22Rv1 (cell line): ENCODE measurements around the gene ELMOD1.

Experiments
- H3K27ac ChIP-seq: fragments of 450-650 bp; 2 replicates; pipeline ENCODE4 v1.5.1; 2017
- ZFX ChIP-seq: fragments of 450-650 bp; IDR thresholded peaks from 2 replicates; pipeline ENCODE4 v1.6.1; 2017; ENCODE audit warnings: antibody characterized with exemption, borderline replicate concordance
- TF ChIP-seq, protein P1 (sequence below): fragments of 450-650 bp; IDR thresholded peaks from 2 replicates; pipeline ENCODE4 v1.5.1; 2017; ENCODE audit warnings: mild to moderate bottlenecking

The ELMOD1 gene

DNA sequence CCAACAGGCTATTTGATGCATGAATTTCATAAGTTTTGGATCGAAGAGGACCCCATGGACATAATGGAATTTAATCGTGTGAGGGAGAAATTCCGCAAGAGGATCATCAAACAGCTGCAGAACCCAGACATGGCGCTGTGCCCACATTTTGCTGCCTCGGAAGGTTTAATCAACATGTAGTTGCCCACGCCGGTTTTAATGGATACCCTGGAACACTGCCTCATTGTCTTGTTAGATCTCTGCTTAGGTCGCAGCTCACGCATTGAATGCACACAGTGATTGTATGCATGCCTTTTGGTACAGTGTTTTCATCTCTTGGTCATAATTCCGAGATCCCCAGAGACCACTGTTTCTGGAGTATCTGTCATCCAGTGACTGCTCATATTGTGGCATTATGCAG, 74.1 kb downstream of the ELMOD1 start:
- no peak for TF ChIP-seq ZFX
- TF ChIP-seq, protein P1, sequence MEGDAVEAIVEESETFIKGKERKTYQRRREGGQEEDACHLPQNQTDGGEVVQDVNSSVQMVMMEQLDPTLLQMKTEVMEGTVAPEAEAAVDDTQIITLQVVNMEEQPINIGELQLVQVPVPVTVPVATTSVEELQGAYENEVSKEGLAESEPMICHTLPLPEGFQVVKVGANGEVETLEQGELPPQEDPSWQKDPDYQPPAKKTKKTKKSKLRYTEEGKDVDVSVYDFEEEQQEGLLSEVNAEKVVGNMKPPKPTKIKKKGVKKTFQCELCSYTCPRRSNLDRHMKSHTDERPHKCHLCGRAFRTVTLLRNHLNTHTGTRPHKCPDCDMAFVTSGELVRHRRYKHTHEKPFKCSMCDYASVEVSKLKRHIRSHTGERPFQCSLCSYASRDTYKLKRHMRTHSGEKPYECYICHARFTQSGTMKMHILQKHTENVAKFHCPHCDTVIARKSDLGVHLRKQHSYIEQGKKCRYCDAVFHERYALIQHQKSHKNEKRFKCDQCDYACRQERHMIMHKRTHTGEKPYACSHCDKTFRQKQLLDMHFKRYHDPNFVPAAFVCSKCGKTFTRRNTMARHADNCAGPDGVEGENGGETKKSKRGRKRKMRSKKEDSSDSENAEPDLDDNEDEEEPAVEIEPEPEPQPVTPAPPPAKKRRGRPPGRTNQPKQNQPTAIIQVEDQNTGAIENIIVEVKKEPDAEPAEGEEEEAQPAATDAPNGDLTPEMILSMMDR: no peak
- H3K27ac ChIP-seq: no peak overlapping the region

GRCh38 chr11:107666911-107667613, 76.1 kb downstream of the ELMOD1 start:
- TF ChIP-seq, protein P1: no peak
- no peak for TF ChIP-seq ZFX
- H3K27ac ChIP-seq: no peak overlapping the region

- TF ChIP-seq, protein P1: no peak
- TF ChIP-seq ZFX: no peak
Observed at GRCh38 chr11:107669191-107669740, 78.3 kb downstream of the ELMOD1 start.

GRCh38 chr11:107669893-107670601, 79.1 kb downstream of the ELMOD1 start:
- TF ChIP-seq, protein P1: no peak
- TF ChIP-seq ZFX: no peak
- no peak overlapping the region for H3K27ac ChIP-seq

More at GRCh38 chr11:107669191-107669740, 78.3 kb downstream of the ELMOD1 start:
- H3K27ac ChIP-seq: no peak overlapping the region

DNA sequence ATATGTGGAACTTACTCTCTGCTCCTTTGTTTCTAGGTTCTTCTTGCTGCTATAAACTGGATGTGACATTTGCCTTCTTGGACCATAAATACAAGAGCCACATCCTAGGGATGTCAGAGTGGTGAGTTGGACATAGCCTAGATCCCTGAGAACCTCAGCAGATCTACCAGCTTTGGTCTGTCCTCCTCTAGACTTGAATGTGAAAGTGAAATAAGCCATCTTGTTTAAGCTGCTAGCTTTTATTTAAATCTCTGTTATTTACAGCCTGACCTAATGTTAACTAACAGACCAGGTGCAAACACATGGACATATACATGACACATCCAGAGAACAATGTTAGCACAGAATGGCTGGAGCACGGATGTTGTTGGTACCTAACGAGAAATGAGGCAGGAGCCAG, 85.0 kb downstream of the ELMOD1 start:
- H3K27ac ChIP-seq: no peak overlapping the region
- TF ChIP-seq, protein P1: no peak
- TF ChIP-seq ZFX: no peak

DNA sequence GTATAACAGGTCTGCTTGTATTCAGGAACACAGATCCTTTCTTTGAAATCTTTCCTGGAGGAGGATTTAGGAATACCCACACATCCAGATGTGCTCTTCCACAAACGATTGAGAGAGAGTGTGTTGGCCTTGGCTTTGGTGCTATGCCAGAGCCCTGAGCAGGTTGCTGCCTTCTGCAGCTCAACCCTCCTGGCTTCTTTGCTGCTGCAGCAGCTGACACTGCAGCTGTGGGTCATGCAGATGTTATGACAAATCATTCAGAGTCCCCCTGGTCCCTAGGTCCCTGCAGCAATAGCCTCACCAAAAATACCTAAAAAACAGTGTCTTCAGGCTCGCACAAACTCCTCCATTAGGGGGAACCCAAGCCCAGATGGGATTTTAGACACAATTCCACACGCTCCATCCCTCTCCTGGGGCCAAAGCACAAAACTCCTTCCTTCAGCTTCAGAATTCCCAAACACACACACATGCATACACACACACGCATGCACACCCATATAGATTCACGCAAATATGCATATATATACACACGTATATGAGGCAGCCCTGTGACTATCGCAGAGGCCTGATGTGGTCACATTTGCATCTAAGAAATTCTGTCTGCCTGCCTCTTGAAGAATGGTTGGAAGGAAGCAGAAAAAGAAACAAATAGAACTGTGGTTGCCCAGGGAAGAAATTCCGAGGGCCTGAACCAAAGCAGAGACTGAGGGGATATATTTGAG, 85.5 kb downstream of the ELMOD1 start:
- no peak for TF ChIP-seq ZFX
- TF ChIP-seq, protein P1: no peak

More for the DNA sequence above, 85.5 kb downstream of the ELMOD1 start:
- H3K27ac ChIP-seq: no peak overlapping the region
